ENCODE results near the gene NR6A1. TPM values are rescaled to one million over a fixed set of nuclear protein-coding genes. Genes with fewer than 3 reads are reported as not detected.

The NR6A1 gene
- total RNA-seq, 2 experiments from 2014 or later = 0.28 to 0.76 TPM

GRCh38 chr9:124482431-124483031 is 288.6 kb downstream of the NR6A1 start:
- H3K36me3 Mint-ChIP-seq (ENCODE audit: low read depth) = no peaks in the 10 kb centered on the region
- H3K27me3 Mint-ChIP-seq = peaks cover 5% of the 10 kb centered on the region
- no peak overlapping the region for H3K27ac Mint-ChIP-seq
- no peaks in the 10 kb centered on the region for H3K9me3 Mint-ChIP-seq
- DNase-seq = no peak
- POLR2A ChIA-PET = no interaction called here
- CTCF ChIA-PET = no interaction called here
- no peak overlapping the region for H3K4me3 Mint-ChIP-seq
- H3K4me1 Mint-ChIP-seq = no peaks in the 10 kb centered on the region

- ChIA-PET POLR2A (no interaction called here), CTCF (no interaction called here)
- no peak overlapping the region for H3K27ac Mint-ChIP-seq
- DNase-seq = no peak
- no peaks in the 10 kb centered on the region for H3K4me1 Mint-ChIP-seq
- H3K27me3 Mint-ChIP-seq = peaks cover 5% of the 10 kb centered on the region
- no peak overlapping the region for H3K4me3 Mint-ChIP-seq
- no peaks in the 10 kb centered on the region for H3K9me3 Mint-ChIP-seq
- no peaks in the 10 kb centered on the region for H3K36me3 Mint-ChIP-seq (ENCODE audit: low read depth)
Measured at GRCh38 chr9:124481115-124481514, 290.0 kb downstream of the NR6A1 start.

GRCh38 chr9:124480621-124480981 is 290.5 kb downstream of the NR6A1 start:
- H3K4me1 Mint-ChIP-seq = no peaks in the 10 kb centered on the region
- no peak overlapping the region for H3K27ac Mint-ChIP-seq
- ChIA-PET CTCF (no interaction called here), POLR2A (no interaction called here)
- DNase-seq = no peak
- peaks cover 5% of the 10 kb centered on the region for H3K27me3 Mint-ChIP-seq
- H3K4me3 Mint-ChIP-seq = no peak overlapping the region
- no peaks in the 10 kb centered on the region for H3K36me3 Mint-ChIP-seq (ENCODE audit: low read depth)
- H3K9me3 Mint-ChIP-seq = no peaks in the 10 kb centered on the region

- no peaks in the 10 kb centered on the region for H3K36me3 Mint-ChIP-seq (ENCODE audit: low read depth)
- H3K4me1 Mint-ChIP-seq = no peaks in the 10 kb centered on the region
- H3K27me3 Mint-ChIP-seq = peaks cover 5% of the 10 kb centered on the region
- H3K27ac Mint-ChIP-seq = no peak overlapping the region
- no peaks in the 10 kb centered on the region for H3K9me3 Mint-ChIP-seq
- ChIA-PET POLR2A (no interaction called here), CTCF (no interaction called here)
- H3K4me3 Mint-ChIP-seq = no peak overlapping the region
- DNase-seq = no peak
Measured at GRCh38 chr9:124479947-124480620, 291.0 kb downstream of the NR6A1 start.

- Mint-ChIP-seq H3K4me3 (no peak overlapping the region), H3K9me3 (no peaks in the 10 kb centered on the region), H3K36me3 (ENCODE audit: low read depth) (no peaks in the 10 kb centered on the region), H3K27ac (no peak overlapping the region), H3K4me1 (no peaks in the 10 kb centered on the region), H3K27me3 (peaks cover 5% of the 10 kb centered on the region)
- ChIA-PET CTCF (no interaction called here), POLR2A (no interaction called here)
- no peak for DNase-seq
Measured at GRCh38 chr9:124479371-124479770, 291.7 kb downstream of the NR6A1 start.

GRCh38 chr9:124478354-124478753 is 292.8 kb downstream of the NR6A1 start:
- DNase-seq = no peak
- H3K9me3 Mint-ChIP-seq = no peaks in the 10 kb centered on the region
- peaks cover 5% of the 10 kb centered on the region for H3K27me3 Mint-ChIP-seq
- CTCF ChIA-PET = interaction anchor here (0.5 kb wide), 1 partner anchor 50 kb away, joined by 3 read pairs; no protein-coding TSS in a partner anchor
- no peak overlapping the region for H3K27ac Mint-ChIP-seq
- H3K36me3 Mint-ChIP-seq (ENCODE audit: low read depth) = no peaks in the 10 kb centered on the region
- H3K4me1 Mint-ChIP-seq = no peaks in the 10 kb centered on the region
- POLR2A ChIA-PET = no interaction called here
- no peak overlapping the region for H3K4me3 Mint-ChIP-seq

- ChIA-PET POLR2A (no interaction called here), CTCF (interaction anchor here (0.5 kb wide), 1 partner anchor 49 kb away, joined by 3 read pairs; no protein-coding TSS in a partner anchor)
- H3K27ac Mint-ChIP-seq = no peak overlapping the region
- H3K36me3 Mint-ChIP-seq (ENCODE audit: low read depth) = no peaks in the 10 kb centered on the region
- H3K4me1 Mint-ChIP-seq = no peaks in the 10 kb centered on the region
- no peaks in the 10 kb centered on the region for H3K9me3 Mint-ChIP-seq
- no peak for DNase-seq
- H3K4me3 Mint-ChIP-seq = no peak overlapping the region
- H3K27me3 Mint-ChIP-seq = peaks cover 5% of the 10 kb centered on the region
Measured at GRCh38 chr9:124477648-124478285, 293.3 kb downstream of the NR6A1 start.

- H3K9me3 Mint-ChIP-seq = no peaks in the 10 kb centered on the region
- CTCF ChIA-PET = no interaction called here
Measured at GRCh38 chr9:124477211-124477647, 293.9 kb downstream of the NR6A1 start.

GRCh38 chr9:124475868-124476690 is 295.0 kb downstream of the NR6A1 start:
- ChIA-PET CTCF (no interaction called here), POLR2A (no interaction called here)
- no peak overlapping the region for H3K27ac Mint-ChIP-seq
- no peaks in the 10 kb centered on the region for H3K36me3 Mint-ChIP-seq (ENCODE audit: low read depth)
- no peak overlapping the region for H3K4me3 Mint-ChIP-seq
- H3K9me3 Mint-ChIP-seq = no peaks in the 10 kb centered on the region
- DNase-seq = no peak
- peaks cover 5% of the 10 kb centered on the region for H3K27me3 Mint-ChIP-seq
- no peaks in the 10 kb centered on the region for H3K4me1 Mint-ChIP-seq

More at GRCh38 chr9:124477211-124477647, 293.9 kb downstream of the NR6A1 start:
- no peaks in the 10 kb centered on the region for H3K4me1 Mint-ChIP-seq
- H3K27me3 Mint-ChIP-seq = peaks cover 5% of the 10 kb centered on the region
- H3K27ac Mint-ChIP-seq = no peak overlapping the region
- H3K4me3 Mint-ChIP-seq = no peak overlapping the region
- POLR2A ChIA-PET = no interaction called here
- no peaks in the 10 kb centered on the region for H3K36me3 Mint-ChIP-seq (ENCODE audit: low read depth)
- DNase-seq = no peak

GRCh38 chr9:124475158-124475867 is 295.8 kb downstream of the NR6A1 start:
- H3K27me3 Mint-ChIP-seq = peaks cover 5% of the 10 kb centered on the region
- no peaks in the 10 kb centered on the region for H3K4me1 Mint-ChIP-seq
- H3K4me3 Mint-ChIP-seq = no peak overlapping the region
- no peaks in the 10 kb centered on the region for H3K9me3 Mint-ChIP-seq
- POLR2A ChIA-PET = no interaction called here
- no peak for DNase-seq
- CTCF ChIA-PET = no interaction called here
- H3K36me3 Mint-ChIP-seq (ENCODE audit: low read depth) = no peaks in the 10 kb centered on the region
- H3K27ac Mint-ChIP-seq = no peak overlapping the region

- DNase-seq = no peak
- Mint-ChIP-seq H3K4me1 (no peaks in the 10 kb centered on the region), H3K4me3 (no peak overlapping the region), H3K36me3 (ENCODE audit: low read depth) (no peaks in the 10 kb centered on the region), H3K27me3 (peaks cover 5% of the 10 kb centered on the region), H3K9me3 (no peaks in the 10 kb centered on the region), H3K27ac (no peak overlapping the region)
- CTCF ChIA-PET = no interaction called here
- POLR2A ChIA-PET = no interaction called here
Measured at GRCh38 chr9:124474151-124474550, 297.0 kb downstream of the NR6A1 start.

GRCh38 chr9:124473310-124473709 is 297.8 kb downstream of the NR6A1 start:
- H3K4me3 Mint-ChIP-seq = no peak overlapping the region
- no peaks in the 10 kb centered on the region for H3K36me3 Mint-ChIP-seq (ENCODE audit: low read depth)
- DNase-seq = no peak
- CTCF ChIA-PET = no interaction called here
- POLR2A ChIA-PET = no interaction called here
- peaks cover under 1% of the 10 kb centered on the region for H3K27me3 Mint-ChIP-seq
- no peaks in the 10 kb centered on the region for H3K9me3 Mint-ChIP-seq
- H3K27ac Mint-ChIP-seq = no peak overlapping the region
- no peaks in the 10 kb centered on the region for H3K4me1 Mint-ChIP-seq

- Mint-ChIP-seq H3K27ac (no peak overlapping the region), H3K4me3 (no peak overlapping the region), H3K9me3 (no peaks in the 10 kb centered on the region), H3K36me3 (ENCODE audit: low read depth) (no peaks in the 10 kb centered on the region), H3K4me1 (no peaks in the 10 kb centered on the region), H3K27me3 (no peaks in the 10 kb centered on the region)
- ChIA-PET POLR2A (no interaction called here), CTCF (no interaction called here)
- DNase-seq = no peak
Measured at GRCh38 chr9:124472770-124473169, 298.3 kb downstream of the NR6A1 start.

Measured in activated CD4-positive, alpha-beta memory T cell treated with anti-CD3 and anti-CD28 coated beads, Interleukin-2, amount 10 ng/mL, durations not matched to agents 7 days and 5 days (primary cell).